Fibroblast of lung (primary cell): Measurements from ENCODE around the gene SHKBP1.

Experiments used
- CTCF ChIP-seq, 2 donors: IDR thresholded peaks in 1 of 2; conservative IDR thresholded peaks in 1 of 2; 1 replicate in 1 of 2; 2 replicates in 1 of 2; pipeline ENCODE4 v1.5.1; 2011 to 2012; ENCODE audit warnings: low read length in 2 of 2, control low read depth in 1 of 2, inconsistent platforms in 1 of 2, low read depth in 1 of 2, mild to moderate bottlenecking in 1 of 2
- EZH2 ChIP-seq: IDR thresholded peaks from 2 replicates; pipeline ENCODE4 v1.5.1; 2012; ENCODE audit warnings: low read length, control low read depth, mild to moderate bottlenecking; ENCODE audit errors: missing control alignments

- no peak for TF ChIP-seq EZH2
- no peak for TF ChIP-seq CTCF (conservative IDR thresholded peaks at IDR 0.05 in 1 of 2, IDR thresholded peaks at IDR 0.05 in 1 of 2; ENCODE audit: low read depth in 1 of 2, low read length in 2 of 2)
Measured at GRCh38 chr19:40627486-40628279, 51.0 kb downstream of the SHKBP1 start.
